ENCODE measurements around the gene LYRM4.

LYRM4 gene

DNA sequence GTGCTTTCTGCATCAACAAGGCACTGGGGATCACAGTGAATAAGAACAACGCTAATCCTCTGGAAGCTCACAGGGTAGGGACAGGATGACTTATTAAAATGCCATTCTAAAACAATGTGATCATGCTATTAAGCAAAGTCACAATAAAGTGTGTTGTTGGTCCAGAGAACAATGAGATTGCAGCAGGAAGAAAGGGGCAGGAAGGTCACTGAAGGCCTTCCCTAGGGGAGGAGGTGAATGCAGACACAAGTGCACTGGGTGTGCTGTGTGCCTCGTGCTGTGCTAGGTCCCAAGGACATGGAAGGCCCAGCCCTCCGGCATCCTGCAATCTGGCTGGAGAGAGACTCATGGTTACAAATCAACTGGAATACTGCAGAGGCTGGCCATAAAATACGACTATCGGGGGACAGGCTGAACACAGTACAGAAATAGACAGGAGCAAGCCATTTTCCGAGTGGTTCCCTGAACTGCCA, 55.7 kb downstream of the LYRM4 start:
- DNase-seq (ENCODE audit: low read depth): no peak

DNA sequence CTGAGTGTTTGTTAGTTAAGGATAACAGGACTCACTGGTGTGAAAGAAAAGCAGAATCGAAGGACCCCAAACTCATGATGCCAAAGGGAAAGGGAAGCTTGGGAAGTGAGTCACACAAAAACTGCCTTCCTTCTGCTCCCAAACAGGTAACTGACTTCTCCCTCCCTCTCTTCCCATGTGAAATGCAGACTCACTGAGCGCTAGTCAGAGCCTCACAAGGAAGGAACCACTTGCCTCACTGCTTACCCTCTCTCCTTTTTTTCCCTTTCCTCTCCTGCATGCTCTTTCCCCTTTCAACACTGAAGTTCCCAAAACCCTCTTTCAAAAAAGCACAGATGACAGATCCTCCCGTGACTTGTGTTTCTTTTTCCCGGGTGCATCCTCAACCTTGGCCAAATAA, 56.4 kb downstream of the LYRM4 start:
- DNase-seq (ENCODE audit: low read depth): no peak

DNA sequence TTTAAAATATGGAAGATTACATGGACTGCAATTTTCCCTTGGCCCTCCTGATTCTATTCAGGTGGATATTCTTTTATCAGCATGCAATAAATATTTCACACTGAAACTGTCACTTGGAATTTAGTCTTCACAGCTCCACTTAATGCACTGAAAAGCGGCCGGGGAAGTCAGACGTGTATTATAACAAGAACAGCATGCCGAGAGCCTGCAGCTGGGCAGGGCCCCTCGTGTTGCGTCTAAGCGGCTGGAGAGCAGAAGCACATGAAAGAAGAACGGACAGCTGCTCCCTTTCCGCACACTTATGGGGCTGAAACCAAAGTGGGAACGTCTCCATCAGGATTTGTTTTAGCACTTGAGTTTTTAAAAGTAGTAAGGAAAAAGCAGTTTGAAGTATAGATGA, 57.2 kb downstream of the LYRM4 start:
- DNase-seq (ENCODE audit: low read depth): no peak

DNA sequence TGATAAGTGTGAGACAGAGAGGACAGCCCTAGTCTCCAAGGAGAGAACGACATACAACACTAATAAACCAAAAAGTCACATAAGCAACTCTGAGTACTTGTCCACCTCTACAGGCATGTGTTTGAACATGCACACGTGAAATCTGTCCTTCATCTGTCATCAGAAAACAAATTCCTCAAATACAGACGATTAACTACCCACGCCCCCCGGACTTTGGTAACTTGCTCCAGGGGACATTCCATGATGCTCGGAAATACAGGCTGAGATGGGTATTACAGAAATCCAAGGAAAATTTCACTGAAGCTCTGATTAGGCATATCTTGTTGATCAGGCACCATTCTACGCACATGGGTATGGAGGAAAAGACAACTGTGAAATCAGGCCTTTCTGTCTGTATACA, 57.8 kb downstream of the LYRM4 start:
- no peak for DNase-seq (ENCODE audit: low read depth)

DNA sequence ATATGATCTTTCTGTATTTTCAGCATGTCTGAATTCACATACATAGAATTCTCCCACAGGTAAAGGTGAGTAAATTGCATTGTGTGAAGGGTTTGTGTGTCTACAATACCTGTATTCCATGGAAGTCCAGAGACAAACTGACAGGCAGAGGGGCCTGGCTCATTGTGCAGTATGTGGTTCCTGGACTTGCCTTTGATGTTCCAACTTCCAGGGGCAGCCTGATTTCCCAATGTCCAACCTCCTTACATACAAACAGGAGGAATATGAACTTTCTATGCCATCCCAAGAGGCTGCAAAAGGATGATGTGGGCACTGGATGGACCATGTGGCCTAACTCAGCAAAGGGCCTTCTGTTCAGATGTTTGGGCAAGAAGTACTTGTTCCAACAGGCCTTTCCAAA, 58.5 kb downstream of the LYRM4 start:
- DNase-seq (ENCODE audit: low read depth): no peak

DNA sequence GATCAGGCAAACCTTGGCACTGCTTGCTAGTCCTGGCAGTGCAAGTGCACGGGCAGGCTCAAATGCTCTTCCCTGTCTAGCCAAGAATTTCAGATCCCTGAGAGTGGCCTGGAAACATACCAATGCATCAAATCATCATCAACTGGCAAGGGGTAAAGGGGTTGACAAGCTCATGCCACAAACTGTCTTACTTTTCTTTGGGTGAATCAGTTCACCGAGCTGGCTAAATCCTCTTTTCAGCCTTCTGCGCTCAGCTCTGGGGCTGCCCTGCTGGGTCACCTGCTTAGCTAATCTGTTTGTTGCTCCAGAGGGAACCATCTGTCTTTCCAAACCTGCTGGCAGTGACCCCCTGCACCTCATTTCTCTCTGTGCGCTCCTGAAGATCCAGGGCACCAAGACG, 59.5 kb downstream of the LYRM4 start:
- no peak for DNase-seq (ENCODE audit: low read depth)

DNA sequence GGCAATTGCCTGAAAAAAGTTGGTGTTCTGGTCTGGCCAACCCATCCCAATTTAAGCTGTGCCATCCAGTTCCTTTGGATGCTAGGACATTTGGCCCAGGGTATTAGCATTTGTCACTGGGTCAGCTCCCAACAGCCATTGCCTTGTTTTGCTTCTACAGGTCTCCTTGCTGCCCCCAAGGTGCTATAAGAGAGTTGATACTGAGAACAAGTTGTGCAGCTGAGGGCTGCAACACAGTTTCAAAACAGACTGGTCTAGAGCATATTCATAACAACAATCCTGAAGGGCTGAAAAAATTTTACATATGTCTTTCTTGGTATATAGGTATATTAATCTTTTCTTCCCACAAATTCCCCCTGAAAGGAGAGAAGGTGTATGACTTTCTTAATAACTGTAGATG, 61.0 kb downstream of the LYRM4 start:
- no peak for DNase-seq (ENCODE audit: low read depth)

DNA sequence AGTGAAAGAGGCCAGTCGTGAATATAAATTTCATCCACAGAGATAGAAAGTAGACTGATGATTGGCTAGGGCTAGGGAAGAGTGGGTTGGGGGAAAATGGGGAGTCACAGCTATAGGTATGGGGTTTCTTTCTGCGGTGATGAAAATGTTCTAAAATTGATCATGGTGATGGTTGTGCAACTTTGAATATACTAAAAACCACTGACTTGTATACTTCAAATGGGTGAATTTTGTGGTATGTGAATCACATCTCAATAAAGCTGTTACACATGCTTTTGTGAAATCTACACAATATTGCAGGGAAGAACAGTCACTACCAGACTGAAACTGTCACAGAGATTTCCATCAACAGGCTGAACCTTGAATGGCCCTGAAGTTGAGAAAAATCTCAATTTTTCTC, 61.5 kb downstream of the LYRM4 start:
- no peak for DNase-seq (ENCODE audit: low read depth)

DNA sequence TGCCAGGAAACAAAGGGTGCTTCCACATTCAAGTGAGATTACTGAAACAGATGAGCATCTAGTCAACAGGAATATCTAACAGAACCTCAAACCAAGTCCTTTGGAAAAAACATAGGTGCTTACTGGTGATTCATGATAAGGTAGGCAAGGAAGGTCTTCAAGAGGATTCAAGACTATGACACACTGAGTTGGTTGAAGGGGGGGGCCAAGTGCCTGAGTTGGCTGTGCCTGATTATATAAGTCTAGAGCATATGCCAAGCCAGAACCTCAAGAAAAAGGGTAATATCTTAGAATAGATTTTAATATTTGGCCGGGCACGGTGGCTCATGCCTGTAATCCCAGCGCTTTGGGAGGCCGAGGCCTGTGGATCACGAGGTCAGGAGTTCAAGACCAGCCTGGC, 63.7 kb downstream of the LYRM4 start:
- no peak for DNase-seq (ENCODE audit: low read depth)

DNA sequence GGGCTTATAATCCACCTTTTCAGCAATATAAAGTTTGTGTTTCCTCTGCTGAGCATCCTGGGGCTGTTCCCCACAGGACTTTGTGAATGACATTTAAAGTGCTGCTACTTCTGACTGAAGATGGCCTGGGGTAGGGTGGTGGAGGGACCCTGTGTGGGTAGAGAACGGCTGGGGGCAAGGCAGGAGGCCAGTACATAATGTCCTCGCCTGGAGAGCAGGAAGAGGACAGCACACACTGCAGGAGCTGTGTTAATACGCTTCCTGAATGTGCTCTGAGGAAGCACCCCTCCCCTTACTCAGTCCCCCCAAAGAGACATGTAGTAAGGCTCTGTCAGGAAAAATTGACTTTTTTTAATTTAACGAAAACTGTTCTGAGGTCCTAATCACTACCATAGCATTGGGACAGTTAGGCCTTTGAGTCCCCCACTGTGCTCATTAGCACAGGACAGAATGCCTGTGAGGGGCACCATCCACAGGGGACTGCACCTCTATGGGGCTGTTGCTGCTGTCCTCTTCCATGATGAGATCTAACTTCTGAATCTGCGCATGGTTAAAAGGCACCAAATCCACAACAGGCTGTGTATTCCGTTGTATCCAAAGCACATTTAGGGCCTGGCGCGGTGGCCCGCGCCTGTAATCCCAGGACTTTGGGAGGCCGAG, 68.5 kb downstream of the LYRM4 start:
- no peak for DNase-seq (ENCODE audit: low read depth)

DNA sequence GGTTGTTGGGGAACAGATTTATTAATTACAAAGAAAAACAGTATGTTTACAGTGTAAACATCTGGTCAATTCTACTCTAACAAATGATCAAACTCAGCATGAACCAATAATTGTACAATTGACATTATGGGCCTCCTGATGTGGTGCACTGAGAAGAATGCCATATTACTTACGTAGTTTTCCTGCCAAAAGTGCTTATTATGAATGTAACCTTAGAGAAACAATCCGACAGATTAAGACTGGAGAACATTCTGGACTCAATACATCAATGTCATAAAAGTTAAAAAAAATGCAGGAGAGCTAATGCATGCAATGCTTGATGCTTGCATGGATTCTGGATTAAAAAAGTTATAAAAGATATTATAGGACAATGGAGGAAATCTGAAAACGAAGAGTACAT, 69.0 kb downstream of the LYRM4 start:
- no peak for DNase-seq (ENCODE audit: low read depth)

DNA sequence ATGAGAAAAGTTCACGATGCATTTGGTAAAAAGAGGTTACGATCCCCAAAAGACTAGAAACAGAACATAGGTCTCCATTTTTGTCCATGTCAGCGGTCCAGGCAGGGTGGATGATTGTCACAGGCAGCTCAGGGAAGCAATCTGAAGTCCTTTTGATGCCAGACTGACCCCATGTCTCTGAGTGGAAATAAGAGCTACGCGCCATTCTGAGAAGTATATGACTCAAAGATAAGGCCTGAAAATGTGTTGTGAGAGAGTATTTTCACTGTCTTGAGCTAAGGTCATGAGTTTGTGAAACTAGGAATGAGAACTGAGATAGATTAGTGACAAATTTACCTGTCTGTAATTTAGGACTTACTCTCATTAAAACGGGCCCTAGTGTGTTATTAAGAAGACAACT, 69.5 kb downstream of the LYRM4 start:
- DNase-seq (ENCODE audit: low read depth): no peak

DNA sequence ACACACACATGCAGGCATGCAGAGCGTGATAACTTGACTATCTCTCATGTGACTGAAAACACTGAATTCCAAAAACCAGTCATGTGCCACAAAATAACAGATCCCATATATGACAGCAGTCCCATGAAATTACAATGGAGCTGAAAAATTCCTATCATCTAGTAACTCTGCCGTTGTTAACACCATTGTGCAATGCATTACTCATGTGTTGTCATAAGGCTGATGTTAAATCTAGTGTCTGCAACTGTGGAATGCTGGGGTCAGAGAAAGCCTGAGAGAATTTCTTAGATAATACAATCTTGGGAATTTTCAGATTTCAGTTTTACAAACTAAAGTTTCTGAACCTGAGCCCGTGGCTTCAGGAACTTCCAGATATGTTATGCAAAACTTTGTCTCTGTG, 70.2 kb downstream of the LYRM4 start:
- no peak for DNase-seq (ENCODE audit: low read depth)

DNA sequence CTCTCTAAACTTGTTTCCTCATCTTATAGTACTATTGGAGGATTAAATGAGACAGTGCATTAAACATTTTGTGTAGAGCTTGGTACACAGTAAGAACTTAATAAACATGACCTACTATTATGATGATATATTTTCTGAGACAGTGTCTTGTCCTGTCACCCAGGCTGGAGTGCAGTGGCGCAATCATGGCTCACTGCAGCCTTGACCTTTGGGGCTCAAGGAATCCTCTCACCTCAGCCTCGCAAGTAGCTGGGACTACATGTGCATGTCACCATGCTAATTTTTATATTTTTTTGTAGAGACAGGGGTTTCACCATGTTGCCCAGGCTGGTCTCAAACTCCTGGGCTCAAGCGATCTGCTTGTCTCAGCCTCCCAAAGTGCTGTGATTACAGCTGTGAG, 72.1 kb downstream of the LYRM4 start:
- no peak for DNase-seq (ENCODE audit: low read depth)

DNA sequence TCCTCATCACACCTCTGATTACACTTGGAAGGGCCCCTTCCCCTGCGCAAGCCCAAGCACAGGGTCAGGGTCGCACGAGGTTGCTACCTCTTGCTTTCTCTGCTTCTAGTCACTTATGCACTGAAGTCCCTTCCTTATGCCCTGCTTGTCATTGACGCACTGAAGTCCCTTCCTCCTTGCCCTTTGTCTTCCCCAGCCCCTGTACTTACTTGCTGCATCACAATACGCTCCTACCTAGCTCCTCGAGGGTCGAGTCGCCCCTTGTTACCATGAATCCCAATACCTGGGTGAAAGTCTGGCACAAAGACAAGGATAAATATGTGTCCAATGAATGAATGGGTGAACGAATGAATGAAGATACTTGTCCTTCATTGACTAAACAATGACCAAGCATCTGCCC, 75.9 kb downstream of the LYRM4 start:
- DNase-seq (ENCODE audit: low read depth): no peak

DNA sequence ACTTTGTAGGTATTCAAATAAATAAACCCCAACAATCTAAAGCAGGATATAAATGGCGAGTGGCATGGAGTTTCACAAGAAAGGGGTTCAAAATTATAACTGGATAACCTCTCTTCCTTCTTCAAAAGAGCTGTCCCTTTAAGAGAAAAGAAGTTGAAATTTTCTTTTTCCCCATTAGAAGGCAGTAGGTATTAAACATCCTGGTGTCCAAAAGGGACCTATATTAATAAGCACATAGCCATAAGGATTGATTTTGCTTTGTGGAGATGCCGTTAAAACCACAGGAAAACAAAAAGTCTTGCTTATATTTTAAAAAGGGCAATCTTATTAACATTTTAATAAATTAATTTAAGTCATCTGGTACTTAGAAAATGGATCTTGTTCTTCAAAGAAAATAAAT, 76.5 kb downstream of the LYRM4 start:
- no peak for DNase-seq (ENCODE audit: low read depth)

DNA sequence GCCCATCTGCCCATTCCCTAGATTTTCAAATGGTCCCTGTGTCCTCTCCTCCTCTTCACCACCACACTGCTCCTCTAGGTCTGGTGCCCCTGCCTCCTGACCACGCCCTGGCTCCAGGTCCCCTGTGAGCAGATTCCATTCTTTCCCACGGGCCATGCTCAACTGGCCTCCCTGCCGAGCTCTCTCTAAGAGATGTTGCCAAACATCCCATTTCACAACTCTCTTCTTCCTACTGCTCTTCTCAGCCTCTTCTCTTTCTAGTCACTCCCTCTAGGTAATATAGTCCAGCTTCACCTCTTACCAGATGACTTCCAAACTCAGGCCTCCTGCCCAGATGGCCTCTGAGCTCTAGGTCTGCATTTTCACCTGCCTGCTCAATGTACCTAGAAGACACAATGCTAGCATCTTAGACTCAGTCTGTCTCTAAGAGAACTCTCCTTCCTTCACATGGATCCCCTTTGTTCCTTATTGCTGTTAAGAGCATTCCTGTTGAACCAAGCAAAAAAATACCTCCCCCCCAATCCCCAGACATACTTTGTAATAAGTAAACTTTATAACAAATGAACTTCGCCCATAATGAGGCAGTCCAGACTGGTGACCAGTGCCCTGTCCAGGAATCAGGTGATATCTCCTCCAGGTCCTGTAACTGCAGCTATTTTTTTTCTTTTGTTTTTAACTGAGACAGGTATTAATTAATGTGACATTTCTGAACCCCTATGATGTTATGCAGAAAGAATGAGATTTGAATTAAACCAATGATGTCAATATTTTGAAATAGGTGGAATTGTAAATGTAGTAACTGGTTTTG, 79.0 kb downstream of the LYRM4 start:
- DNase-seq (ENCODE audit: low read depth): no peak

DNA sequence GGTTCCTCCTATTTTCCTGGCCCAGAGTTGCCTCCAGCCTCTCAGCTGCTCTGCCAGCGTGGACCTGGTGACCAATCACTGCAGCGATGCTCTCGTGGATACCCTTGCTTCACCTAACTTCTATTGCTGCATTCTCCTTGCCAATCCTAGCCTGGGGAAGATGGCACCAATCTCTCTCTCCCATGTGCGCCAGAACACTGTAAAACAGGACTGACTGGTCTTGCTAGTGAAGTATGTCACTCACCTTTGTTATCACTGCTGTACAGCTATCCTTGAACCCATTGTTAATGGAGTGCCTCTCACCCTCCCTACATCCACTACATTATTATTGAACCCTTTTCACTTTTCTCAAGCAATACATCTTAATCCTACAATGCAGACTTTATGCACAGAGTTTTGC, 80.1 kb downstream of the LYRM4 start:
- no peak for DNase-seq (ENCODE audit: low read depth)

DNA sequence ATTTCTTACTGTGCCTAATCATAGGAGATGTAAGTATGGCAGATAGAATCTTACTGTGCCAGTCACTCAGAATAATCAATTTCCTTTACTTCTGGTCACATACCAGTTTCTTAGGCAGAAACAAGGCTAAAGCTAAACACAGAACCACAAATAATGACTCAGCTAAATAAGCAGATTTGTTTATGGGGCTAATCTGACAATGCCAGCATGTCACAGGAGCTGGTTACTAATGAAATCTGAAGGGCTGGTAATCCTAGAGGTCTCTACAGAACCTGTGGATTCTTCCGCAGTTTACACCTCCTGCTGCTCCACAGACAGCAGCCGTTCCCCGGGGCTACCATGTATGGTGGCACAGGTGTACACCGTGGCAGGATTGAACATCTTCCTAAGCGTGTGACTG, 80.8 kb downstream of the LYRM4 start:
- DNase-seq (ENCODE audit: low read depth): no peak

DNA sequence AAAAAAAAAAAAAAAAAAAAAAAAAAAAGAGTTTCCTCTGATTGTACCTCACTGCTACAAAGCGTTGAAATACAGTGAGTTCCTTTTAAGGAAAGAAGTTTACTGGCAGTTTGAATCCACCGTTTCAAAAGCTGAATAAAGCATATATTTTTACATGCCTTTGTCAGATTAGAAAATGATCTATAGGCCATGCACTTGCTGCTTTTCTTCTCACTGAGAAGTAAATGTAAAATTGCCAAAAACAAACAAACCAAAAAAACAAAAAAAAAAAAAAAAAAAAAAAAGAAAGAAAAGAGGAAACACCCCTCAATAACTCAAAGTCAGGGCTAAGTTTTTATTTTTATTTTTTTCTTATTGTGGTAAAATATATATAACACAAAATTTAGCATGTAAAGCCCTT, 81.9 kb downstream of the LYRM4 start:
- DNase-seq (ENCODE audit: low read depth): no peak

DNA sequence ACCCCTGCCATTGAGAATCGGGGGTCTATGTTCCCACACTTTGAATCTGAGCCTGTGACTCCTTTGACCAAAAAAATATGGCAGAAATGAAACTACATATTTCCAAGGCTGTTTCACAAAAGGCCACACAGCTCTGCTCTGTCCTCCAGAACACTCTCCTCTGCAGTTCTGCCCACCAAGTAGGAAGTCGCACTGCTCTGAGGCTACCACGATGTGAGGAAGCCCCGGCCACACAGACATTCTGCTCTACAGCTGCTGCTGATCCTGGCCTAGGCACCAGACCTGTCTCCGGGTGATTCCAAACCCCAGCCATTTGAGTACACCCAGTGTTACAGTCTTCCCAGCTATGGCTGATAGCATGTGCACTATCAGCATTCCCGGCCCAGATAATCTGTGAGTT, 85.1 kb downstream of the LYRM4 start:
- DNase-seq (ENCODE audit: low read depth): no peak

DNA sequence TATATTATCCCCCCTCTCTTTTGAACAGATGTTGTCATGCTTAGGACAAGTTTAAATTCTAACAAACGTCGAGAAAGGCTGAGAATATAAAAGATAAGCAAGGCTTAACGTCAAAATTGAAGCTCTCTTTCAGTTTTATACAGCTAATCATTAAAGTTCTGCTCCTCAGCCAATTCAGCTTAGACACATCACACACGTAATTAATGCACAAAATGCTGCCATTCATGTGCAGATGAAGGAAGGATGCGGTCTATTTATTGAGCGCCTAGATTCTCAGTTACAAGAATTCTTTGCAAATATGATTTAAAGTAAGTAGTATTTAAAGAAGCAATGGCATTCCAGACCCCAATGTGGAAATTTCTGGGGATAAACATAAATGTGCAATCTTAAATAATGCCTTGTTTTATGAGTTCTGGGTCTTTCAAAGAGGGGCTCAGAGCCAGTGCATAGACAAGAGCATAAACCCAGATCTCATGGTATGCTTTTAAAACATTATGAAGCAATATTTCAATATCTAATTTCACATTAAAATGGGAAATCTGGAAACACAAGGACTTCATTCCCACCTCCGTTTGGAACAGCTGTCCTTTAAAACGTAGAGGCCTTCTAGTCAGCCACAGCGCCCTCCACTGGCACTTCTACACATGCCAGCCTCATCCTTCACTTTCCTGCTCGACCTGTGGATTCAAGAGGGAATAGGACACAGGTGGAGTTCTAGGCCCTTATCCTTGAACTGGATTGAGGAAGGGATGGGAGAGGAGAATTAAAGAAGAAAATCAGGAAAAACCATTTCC, 85.8 kb downstream of the LYRM4 start:
- no peak for DNase-seq (ENCODE audit: low read depth)

DNA sequence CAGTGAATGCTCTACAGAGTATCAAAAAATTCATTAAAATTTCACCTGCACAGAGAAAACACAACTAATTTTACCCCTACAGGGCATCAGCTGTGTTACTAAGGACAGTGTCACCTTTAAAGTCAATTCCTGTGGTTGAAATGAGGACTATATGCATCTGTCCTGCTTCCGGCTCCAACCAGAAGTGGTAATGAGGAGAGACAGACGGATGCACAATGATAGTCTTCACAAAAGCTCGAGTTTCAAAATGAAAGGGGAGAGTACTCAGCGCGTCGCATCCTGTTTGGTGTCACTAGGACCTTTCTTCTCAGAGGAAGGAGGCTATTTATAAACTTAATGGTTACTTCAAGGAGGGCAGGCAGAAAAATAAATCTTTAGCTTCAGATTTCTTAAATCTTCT, 86.5 kb downstream of the LYRM4 start:
- DNase-seq (ENCODE audit: low read depth): no peak
